Spleen (tissue), 11 donors: Measurements from ENCODE around the gene SHOC2. TPM values are rescaled to one million over a fixed set of nuclear protein-coding genes. Genes with fewer than 3 reads are reported as not detected.

ENCODE experiments used
- DNase-seq: peaks from one replicate; pipeline ENCODE4 v3.0.0-alpha.2; 2020
- H3K27ac ChIP-seq, 8 donors: fragments of 200-600 bp; sonication (generic) in 7 of 8; 1 replicate in 4 of 8; 2 replicates in 4 of 8; pipeline versions ENCODE4 v1.5.0 to v1.8.0; 2016 to 2021; ENCODE audit warnings: inconsistent platforms in 4 of 8, mild to moderate bottlenecking in 4 of 8, moderate library complexity in 1 of 8
- H3K27me3 ChIP-seq, 7 donors: fragments of 200-600 bp; sonication (generic) in 6 of 7; replicated peaks in 1 of 7; 1 replicate in 4 of 7; 2 replicates in 3 of 7; pipeline versions ENCODE4 v1.5.0 to v1.8.0; 2016 to 2021; ENCODE audit warnings: inconsistent platforms in 3 of 7, mild to moderate bottlenecking in 1 of 7
- H3K36me3 ChIP-seq, 6 donors: fragments of 200-600 bp; sonication (generic) in 5 of 6; 1 replicate in 4 of 6; 2 replicates in 2 of 6; pipeline versions ENCODE4 v1.5.0 to v1.8.0; 2016 to 2021; ENCODE audit warnings: inconsistent platforms in 2 of 6
- H3K4me1 ChIP-seq, 6 donors: fragments of 200-600 bp; sonication (generic) in 5 of 6; 1 replicate in 3 of 6; 2 replicates in 3 of 6; pipeline versions ENCODE4 v1.5.0 to v1.8.0; 2016 to 2021; ENCODE audit warnings: inconsistent platforms in 3 of 6
- H3K4me3 ChIP-seq, 8 donors: fragments of 200-600 bp; sonication (generic) in 7 of 8; 1 replicate in 4 of 8; 2 replicates in 4 of 8; pipeline versions ENCODE4 v1.5.0 to v1.8.0; 2016 to 2021; ENCODE audit warnings: inconsistent platforms in 4 of 8, mild to moderate bottlenecking in 4 of 8, moderate library complexity in 2 of 8
- H3K9me3 ChIP-seq, 8 donors: fragments of 200-600 bp; sonication (generic) in 7 of 8; 1 replicate in 4 of 8; 2 replicates in 4 of 8; pipeline versions ENCODE4 v1.5.0 to v1.8.0; 2016 to 2021; ENCODE audit warnings: inconsistent platforms in 4 of 8
- POLR2A ChIP-seq, 3 donors: fragments of 450-650 bp; IDR thresholded peaks; one replicate each; pipeline ENCODE4 v1.5.1; 2017; ENCODE audit warnings: antibody characterized with exemption in 3 of 3, mild to moderate bottlenecking in 1 of 3
- POLR2AphosphoS5 ChIP-seq, 3 donors: sonication (generic); formaldehyde crosslinking; IDR thresholded peaks; one replicate each; pipeline ENCODE4 v1.5.1; 2017; ENCODE audit warnings: antibody characterized with exemption in 3 of 3
- WGBS, 5 donors: extraction: QIAGEN DNeasy Blood & Tissue Kit in 3 of 5; methylation state at CpG; one replicate each; pipeline versions ENCODE4 v1.1.5 to v1.1.7; 2013 to 2018; 5-methylcytosine and 5-hydroxymethylcytosine counted together
- intact Hi-C: fragments of 100-400 bp; cut with DNase I; formaldehyde crosslinking; loops from one replicate; pipeline ENCODE4 v1.15.0; 2023; ENCODE audit warnings: low total_unique reads
- polyA plus RNA-seq, 3 donors: library from polyadenylated mRNA; stranded (reverse); fragments of 200-250 nt; gene quantifications; one replicate each; pipeline ENCODE4 v1.2.1, GENCODE V29; 2013
- total RNA-seq, 7 donors: library from RNA; depleted of rRNA in 3 of 7; stranded (reverse); fragments of >200 nt in 3 of 7; fragmentation: NEBNext Ultra II Directional in 4 of 7; extraction: Animal tissue kit (Norgen Biotek cat#: 25700) in 4 of 7; gene quantifications; one replicate each; pipeline versions ENCODE4 v1.1.0 to v1.2.1, GENCODE V29; 2016 to 2021
- TF ChIP-seq, protein P1 (sequence below), 11 experiments: fragments of 200-600 bp in 7 of 11; fragments of 450-650 bp in 4 of 11; sonication (generic) in 4 of 11; IDR thresholded peaks in 8 of 11; conservative IDR thresholded peaks in 3 of 11; 1 replicate in 7 of 11; 2 replicates in 4 of 11; pipeline versions ENCODE4 v1.4.0 to v1.8.0; 2016 to 2021; ENCODE audit warnings: antibody characterized with exemption in 11 of 11, inconsistent platforms in 4 of 11, mild to moderate bottlenecking in 1 of 11
- donor health status: healthy with polysubstance abuse.
- donor health status: DM: no; HTN: no; CAD: no; lungs with moderate emphysema.
- donor health status: DM: no; HTN: no; CAD: no.
- donor health status: Bipolar disorder and iron deficiency.
- donor health status: healthy.
- donor health status: DM: no; HTN: no; CAD: no.
- donor health status: DM: yes; HTN: yes; CAD: no.

Gene SHOC2
- total and polyA plus RNA-seq, 10 donors, result 17.6 to 80.4 (median 64.6) TPM

DNA sequence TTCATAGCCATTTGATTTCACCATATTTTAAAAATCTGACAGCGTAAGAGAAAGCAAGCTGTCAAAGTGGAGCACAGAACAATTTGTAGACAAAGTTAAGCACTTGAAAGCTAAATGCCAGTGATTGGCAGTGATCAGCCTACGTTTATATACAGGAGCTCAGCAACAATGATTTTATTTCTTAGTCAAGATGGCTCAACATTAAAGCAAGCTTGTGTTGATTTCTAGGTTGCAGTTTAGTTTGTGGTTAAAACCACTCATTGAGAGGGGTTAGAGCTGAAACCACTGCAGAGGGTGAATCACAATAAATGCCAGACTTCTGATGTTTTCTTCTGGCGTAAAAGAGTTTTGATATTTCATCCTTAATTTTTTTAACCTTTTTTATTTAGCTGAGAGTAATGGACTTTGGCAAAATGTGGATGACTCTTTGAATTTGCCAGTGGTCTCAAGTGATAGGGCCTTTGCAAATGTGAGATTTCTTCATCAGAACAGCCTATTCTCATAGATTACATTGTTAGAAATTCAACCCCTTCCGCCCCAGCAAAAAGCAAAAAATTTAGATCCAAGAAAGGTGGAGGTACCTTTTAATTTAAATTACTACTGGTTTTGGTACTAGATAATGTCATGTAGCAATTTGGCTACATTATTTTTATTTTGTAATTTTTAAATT, 73.8 kb downstream of the SHOC2 start:
- intact Hi-C loops, result no loop called here
- no peak for DNase-seq
- Histone ChIP-seq H3K27ac (no peak overlapping the region), H3K4me1 (peaks cover 0 to 37% (median 17%) of the 10 kb centered on the region in 6 donors), H3K9me3 (no peaks in the 10 kb centered on the region), H3K4me3 (no peak overlapping the region), H3K27me3 (no peaks in the 10 kb centered on the region), H3K36me3 (peaks cover 0 to 23% (median 0%) of the 10 kb centered on the region in 6 donors)
- TF ChIP-seq, protein P1, sequence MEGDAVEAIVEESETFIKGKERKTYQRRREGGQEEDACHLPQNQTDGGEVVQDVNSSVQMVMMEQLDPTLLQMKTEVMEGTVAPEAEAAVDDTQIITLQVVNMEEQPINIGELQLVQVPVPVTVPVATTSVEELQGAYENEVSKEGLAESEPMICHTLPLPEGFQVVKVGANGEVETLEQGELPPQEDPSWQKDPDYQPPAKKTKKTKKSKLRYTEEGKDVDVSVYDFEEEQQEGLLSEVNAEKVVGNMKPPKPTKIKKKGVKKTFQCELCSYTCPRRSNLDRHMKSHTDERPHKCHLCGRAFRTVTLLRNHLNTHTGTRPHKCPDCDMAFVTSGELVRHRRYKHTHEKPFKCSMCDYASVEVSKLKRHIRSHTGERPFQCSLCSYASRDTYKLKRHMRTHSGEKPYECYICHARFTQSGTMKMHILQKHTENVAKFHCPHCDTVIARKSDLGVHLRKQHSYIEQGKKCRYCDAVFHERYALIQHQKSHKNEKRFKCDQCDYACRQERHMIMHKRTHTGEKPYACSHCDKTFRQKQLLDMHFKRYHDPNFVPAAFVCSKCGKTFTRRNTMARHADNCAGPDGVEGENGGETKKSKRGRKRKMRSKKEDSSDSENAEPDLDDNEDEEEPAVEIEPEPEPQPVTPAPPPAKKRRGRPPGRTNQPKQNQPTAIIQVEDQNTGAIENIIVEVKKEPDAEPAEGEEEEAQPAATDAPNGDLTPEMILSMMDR (IDR thresholded peaks at IDR 0.05 in 8 of 11, conservative IDR thresholded peaks at IDR 0.05 in 3 of 11), result no peak
- TF ChIP-seq POLR2A (IDR thresholded peaks at IDR 0.05) (no peak), POLR2AphosphoS5 (IDR thresholded peaks at IDR 0.05) (no peak)
- 62 to 75% (median 71%) methylated on average over 4 of the region's 4 CpGs for WGBS, 5 donors

DNA sequence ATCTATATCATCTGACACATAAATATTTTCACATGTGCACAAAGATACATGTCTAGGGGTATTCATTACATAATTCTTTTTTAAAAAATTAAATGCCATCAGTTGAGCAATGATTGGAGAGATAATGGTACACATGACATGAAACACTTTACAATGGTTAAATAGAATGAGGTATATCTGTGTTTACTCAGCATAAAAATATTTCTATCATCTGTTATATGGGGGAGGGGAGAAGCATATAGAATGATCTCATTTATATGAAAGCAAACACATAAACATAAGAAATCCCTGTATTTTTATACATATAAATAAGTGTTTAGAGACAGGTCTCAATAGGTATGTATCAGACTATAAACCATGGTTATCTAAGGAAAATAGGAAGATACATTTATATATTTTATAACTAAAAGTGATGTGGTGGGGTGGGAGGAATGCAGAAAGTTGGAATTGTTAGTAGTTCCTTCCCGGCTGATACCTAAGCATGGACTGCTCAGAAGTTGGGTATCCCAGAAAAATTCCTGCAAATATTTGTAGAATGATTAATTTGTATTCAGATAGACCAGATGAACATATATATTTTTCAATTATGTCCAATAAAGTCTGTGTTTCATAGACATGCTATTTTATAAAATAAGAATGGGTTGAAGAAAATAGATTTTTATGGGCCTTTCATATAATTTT, 75.1 kb downstream of the SHOC2 start:
- 95 to 100% (median 98%) methylated on average over 1 of the region's 1 CpG for WGBS, 5 donors
- Histone ChIP-seq H3K27ac (no peak overlapping the region), H3K4me1 (peaks cover 0 to 37% (median 17%) of the 10 kb centered on the region in 6 donors), H3K4me3 (no peak overlapping the region), H3K27me3 (no peaks in the 10 kb centered on the region), H3K36me3 (peaks cover 0 to 31% (median 0%) of the 10 kb centered on the region in 6 donors), H3K9me3 (no peaks in the 10 kb centered on the region)
- TF ChIP-seq POLR2A (IDR thresholded peaks at IDR 0.05), result no peak
- TF ChIP-seq, protein P1 (IDR thresholded peaks at IDR 0.05 in 8 of 11, conservative IDR thresholded peaks at IDR 0.05 in 3 of 11), result no peak
- TF ChIP-seq POLR2AphosphoS5 (IDR thresholded peaks at IDR 0.05), result no peak
- intact Hi-C loops, result no loop called here
- DNase-seq, result no peak

DNA sequence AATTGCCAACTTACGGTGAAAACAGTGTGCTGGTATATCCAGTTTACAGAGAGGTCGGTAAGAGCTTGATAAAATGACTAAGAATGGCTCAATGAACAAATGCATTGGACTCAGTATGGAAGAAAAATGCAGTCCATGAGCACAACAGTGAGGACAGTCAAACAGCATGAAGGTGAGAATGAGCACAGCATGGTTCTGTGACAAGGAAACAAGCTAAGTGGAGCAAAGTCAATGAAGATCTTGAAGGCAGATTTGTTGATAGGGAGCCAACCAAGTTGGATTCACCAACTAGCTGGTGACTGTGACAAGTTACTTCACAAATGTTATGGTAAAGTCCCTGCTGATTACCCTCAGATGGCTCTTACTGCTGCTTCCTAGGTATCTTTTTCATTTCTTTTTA, 75.9 kb downstream of the SHOC2 start:
- peaks cover 0 to 35% (median 0%) of the 10 kb centered on the region in 6 donors for H3K36me3 ChIP-seq
- H3K4me1 ChIP-seq, result peaks cover 0 to 37% (median 17%) of the 10 kb centered on the region in 6 donors
- no peak for TF ChIP-seq POLR2AphosphoS5 (IDR thresholded peaks at IDR 0.05)
- TF ChIP-seq, protein P1 (IDR thresholded peaks at IDR 0.05 in 8 of 11, conservative IDR thresholded peaks at IDR 0.05 in 3 of 11), result no peak
- no peak for TF ChIP-seq POLR2A (IDR thresholded peaks at IDR 0.05)
- intact Hi-C loops, result no loop called here
- no peak overlapping the region for H3K27ac ChIP-seq
- H3K27me3 ChIP-seq, result no peaks in the 10 kb centered on the region
- H3K4me3 ChIP-seq, result no peak overlapping the region
- DNase-seq, result no peak
- no peaks in the 10 kb centered on the region for H3K9me3 ChIP-seq
- 93 to 97% (median 95%) methylated on average over 2 of the region's 2 CpGs for WGBS, 5 donors

DNA sequence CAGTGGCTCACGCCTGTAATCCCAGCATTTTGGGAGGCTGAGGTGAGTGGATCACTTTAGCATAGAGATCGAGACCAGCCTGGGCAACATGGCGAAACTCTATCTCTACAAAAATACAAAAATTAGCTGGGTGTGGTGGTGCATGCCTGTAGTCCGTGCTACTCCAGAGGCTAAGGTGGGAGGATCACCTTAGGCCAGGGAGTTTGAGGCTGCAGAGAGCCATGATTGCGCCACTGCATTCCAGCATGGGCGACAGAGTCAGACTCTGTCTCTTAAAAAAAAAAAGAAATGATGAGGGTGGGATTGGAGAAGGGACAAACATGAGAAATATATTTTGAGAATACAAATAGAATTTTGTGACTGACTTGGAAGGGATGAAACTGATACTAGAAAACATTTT, 76.9 kb downstream of the SHOC2 start:
- Histone ChIP-seq H3K4me3 (no peak overlapping the region), H3K27ac (no peak overlapping the region), H3K4me1 (peaks cover 0 to 30% (median 17%) of the 10 kb centered on the region in 6 donors), H3K9me3 (no peaks in the 10 kb centered on the region), H3K36me3 (peaks cover 0 to 44% (median 5%) of the 10 kb centered on the region in 6 donors), H3K27me3 (no peaks in the 10 kb centered on the region)
- TF ChIP-seq, protein P1 (IDR thresholded peaks at IDR 0.05 in 8 of 11, conservative IDR thresholded peaks at IDR 0.05 in 3 of 11), result no peak
- TF ChIP-seq POLR2AphosphoS5 (IDR thresholded peaks at IDR 0.05) (no peak), POLR2A (IDR thresholded peaks at IDR 0.05) (no peak)
- no peak for DNase-seq
- WGBS, 5 donors, result 93 to 97% (median 95%) methylated on average over 6 of the region's 6 CpGs
- intact Hi-C loops, result no loop called here
